Measurements from ENCODE around the gene CELF1.
"Not testable (repeated sequence)": the region's sequence is repeated elsewhere in the genome, so short reads cannot be mapped to it uniquely, and the experiment has no call there.

Gene CELF1

DNA sequence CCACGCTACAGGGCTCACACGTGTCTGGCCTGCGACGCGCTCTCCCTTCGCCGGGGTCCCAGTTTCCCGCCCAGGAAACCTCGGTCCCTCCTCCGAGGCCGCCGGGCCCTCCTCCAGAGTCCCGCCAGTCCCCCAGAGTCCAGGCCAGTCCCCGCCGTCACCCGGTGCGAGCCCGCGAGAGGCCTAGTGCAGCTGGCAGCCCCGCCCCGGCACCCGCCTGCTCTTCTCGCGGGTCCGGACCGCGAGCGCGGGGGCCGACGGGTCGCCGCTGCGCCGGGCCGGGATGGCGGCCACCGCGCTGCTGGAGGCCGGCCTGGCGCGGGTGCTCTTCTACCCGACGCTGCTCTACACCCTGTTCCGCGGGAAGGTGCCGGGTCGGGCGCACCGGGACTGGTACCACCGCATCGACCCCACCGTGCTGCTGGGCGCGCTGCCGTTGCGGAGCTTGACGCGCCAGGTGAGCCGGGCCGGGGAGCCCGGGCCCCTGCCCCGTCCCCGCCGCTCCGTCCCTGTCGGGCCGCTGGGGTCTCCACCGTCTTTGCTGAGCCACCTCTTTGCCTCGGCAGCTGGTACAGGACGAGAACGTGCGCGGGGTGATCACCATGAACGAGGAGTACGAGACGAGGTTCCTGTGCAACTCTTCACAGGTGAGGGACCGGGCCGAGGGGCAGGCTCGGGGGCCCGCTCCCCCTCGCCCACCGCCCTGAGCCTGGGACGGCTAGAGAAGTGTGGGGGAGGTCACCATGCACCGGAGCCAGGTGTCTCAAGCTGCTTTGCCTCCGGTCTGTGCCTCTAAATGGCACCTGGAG is 12.6 kb upstream of the CELF1 start, which contains the start of gene PTPMT1:
TSS of gene PTPMT1 (plus strand) at position 260 of the 809 bp plus-strand sequence. CDS start at position 284, 24 bp downstream.
- DNase-seq (ENCODE audit: low spot score) = no peak
- Histone ChIP-seq H3K4me3 (peak within 1 kb of the TSS; percentile 99), H3K27ac (peak within 1 kb of the TSS; percentile 78 to 93)
- TF ChIP-seq, protein P1, sequence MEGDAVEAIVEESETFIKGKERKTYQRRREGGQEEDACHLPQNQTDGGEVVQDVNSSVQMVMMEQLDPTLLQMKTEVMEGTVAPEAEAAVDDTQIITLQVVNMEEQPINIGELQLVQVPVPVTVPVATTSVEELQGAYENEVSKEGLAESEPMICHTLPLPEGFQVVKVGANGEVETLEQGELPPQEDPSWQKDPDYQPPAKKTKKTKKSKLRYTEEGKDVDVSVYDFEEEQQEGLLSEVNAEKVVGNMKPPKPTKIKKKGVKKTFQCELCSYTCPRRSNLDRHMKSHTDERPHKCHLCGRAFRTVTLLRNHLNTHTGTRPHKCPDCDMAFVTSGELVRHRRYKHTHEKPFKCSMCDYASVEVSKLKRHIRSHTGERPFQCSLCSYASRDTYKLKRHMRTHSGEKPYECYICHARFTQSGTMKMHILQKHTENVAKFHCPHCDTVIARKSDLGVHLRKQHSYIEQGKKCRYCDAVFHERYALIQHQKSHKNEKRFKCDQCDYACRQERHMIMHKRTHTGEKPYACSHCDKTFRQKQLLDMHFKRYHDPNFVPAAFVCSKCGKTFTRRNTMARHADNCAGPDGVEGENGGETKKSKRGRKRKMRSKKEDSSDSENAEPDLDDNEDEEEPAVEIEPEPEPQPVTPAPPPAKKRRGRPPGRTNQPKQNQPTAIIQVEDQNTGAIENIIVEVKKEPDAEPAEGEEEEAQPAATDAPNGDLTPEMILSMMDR (IDR thresholded peaks at IDR 0.05) = no peak

DNA sequence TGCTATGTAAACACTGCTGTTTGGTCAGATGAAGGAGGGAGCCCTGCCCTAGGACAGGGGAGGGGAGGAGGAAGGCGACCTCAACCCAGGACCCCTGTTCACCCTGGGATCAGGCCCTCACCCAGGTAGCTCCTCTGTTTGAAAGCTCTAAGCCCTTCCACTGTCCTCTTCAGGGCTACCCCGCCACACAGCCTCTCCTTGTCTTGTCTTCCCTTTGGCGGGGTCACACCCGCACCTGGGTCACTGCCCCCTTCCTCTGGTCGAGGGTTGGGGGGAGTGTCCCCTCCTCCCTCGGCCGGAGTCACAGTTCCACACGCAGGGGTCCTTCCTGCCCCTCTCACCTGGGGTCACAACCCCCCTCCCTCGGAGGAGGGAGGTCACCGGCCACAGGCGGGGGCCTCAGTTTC is 12.0 kb upstream of the CELF1 start:
- TF ChIP-seq, protein P1 (IDR thresholded peaks at IDR 0.05) = no peak
- DNase-seq (ENCODE audit: low spot score) = no peak
- Histone ChIP-seq H3K27ac (peak overlapping the region; percentile 78 to 93), H3K4me3 (peak overlapping the region; percentile 99)

DNA sequence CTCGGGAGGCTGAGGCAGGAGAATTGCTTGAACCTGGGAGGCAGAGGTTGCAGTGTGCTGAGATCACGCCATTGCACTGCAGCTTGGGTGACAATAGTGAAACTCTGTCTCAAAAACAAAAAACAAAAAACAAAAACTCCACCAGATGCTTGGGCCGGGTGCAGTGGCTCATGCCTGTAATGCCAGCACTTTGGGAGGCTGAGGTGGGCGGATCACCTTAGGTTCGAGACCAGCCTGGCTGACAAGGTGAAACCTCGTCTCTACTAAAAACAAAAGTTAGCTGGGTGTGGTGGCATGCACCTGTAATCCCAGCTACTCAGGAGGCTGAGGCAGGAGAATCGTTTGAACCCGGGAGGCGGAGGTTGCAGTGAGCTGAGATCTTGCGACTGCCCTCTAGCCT is 11.4 kb upstream of the CELF1 start:
- DNase-seq (ENCODE audit: low spot score); H3K27ac ChIP-seq: not testable (repeated sequence)
- peak overlapping the region; percentile 99 for H3K4me3 ChIP-seq

DNA sequence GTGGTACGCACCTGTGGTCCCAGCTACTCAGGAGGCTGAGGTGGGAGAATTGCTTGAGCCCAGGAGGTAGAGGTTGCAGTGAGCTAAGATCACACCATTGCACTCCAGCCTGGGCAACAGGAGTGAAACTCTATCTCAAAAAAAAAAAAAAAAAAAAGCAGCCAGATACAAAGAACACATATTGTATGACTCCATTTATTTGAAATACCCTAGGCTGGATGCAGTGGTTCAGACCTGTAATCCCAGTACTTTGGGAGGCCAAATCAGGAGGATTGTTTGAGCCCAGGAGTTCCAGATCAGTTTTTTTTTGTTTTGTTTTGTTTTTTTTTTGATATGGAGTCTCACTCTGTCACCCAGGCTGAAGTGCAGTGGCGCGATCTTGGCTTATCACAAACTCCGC is 9.5 kb upstream of the CELF1 start:
- not testable (repeated sequence) for H3K4me3 ChIP-seq; DNase-seq (ENCODE audit: low spot score); H3K27ac ChIP-seq

DNA sequence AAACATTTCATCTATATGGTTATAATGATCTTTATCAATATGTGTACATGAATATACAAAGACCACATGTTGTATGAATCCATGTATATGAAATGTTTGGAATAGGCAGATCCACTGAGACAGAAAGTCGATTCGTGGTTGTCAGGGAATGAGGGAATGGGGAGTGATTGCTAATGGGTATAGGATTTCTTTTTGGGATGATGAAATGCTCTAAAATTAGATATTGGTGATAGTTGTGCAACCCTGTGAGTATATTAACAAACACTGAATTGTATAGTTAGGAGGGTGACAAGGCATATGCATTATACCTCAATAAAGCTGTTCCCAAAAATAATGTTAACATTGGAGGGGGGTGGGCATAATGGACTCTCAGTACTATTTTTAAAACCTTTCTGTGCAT is 7.5 kb upstream of the CELF1 start:
- TF ChIP-seq, protein P1 (IDR thresholded peaks at IDR 0.05) = no peak
- H3K4me3 ChIP-seq = no peak overlapping the region
- H3K27ac ChIP-seq = no peak overlapping the region
- no peak for DNase-seq (ENCODE audit: low spot score)

DNA sequence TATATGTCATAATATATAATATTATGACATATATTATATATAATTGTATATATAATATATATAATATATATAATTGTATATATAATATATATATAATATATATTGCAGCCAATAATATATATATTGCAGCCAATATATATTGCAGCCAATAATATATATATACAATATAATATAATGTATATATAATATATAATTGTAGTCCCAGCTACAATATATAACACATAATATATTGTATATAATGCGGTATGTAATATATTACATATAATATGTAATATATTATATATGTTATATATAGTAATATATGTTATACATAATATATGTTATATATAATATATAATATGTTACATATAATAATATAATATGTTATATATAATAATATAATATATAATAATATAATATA is 5.8 kb upstream of the CELF1 start:
- H3K27ac ChIP-seq = no peak overlapping the region
- H3K4me3 ChIP-seq = no peak overlapping the region
- no peak for DNase-seq (ENCODE audit: low spot score)
- TF ChIP-seq, protein P1 (IDR thresholded peaks at IDR 0.05) = no peak

DNA sequence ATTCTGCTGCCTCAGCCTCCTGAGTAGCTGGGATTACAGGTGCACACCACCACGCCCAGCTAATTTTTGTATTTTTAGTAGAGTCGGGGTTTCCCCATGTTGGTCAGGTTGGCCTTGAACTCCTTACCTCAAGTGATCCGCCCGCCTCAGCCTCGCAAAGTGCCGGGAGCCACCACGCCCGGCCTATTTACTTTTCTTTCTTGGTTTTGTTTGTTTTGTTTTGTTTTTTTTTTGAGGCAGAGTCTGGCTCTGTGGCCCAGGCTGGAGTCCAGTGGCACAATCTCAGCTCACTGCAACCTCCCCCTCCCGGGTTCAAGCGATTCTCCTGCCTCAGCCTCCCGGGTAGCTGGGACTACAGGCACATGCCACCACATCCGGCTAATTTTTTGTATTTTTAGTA is 4.1 kb upstream of the CELF1 start:
- H3K27ac ChIP-seq; H3K4me3 ChIP-seq; DNase-seq (ENCODE audit: low spot score): not testable (repeated sequence)

DNA sequence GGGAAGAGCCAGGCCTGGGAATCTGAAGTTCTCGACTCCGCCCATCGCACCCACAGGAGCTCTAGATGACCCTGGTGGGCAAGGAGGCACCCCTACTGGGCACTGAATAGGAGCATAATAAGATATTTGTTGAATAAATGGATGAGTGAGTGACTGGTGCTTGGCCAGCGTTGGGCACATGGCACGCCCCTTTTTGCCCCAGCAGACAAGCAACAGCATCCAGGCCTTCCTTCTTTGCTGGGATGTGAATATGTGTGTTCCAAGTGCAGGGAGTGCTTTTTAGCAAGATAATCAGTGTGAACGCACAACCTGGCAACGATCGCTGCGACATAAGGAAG is 443 bp upstream of the CELF1 start:
- H3K27ac ChIP-seq = peak overlapping the region; percentile 94 to 96
- peak overlapping the region; percentile 92 for H3K4me3 ChIP-seq
- no peak for DNase-seq (ENCODE audit: low spot score)
- TF ChIP-seq, protein P1 (IDR thresholded peaks at IDR 0.05) = no peak
